ENCODE measurements around the gene B3GALNT1. TPM values are rescaled to one million over a fixed set of nuclear protein-coding genes. Genes with fewer than 3 reads are reported as not detected.

B3GALNT1 gene
- total RNA-seq, 3 donors from 2014 or later, result 4.5 to 14.6 (median 10.8) TPM

DNA sequence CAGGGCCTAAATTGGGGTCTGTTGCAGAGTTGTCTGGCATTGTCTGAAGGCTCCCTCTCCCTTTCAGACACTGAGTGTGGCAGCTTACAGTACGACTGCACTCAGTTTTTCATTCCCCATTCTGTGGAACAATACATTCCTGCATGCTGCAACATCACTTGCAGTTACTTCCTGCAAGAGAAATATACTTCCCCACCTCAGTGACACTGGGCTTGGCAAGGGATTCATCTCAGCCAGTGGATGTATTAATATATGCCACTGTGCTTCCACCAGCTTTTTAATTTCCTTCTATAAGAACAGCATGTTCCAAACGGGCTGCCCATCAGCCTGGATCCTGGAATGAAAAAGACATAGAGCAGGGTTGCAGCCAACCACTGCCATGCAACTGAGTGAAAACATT lies 23.1 kb downstream of the B3GALNT1 start:
- H3K27ac ChIP-seq, result no peak overlapping the region
- no peaks in the 10 kb centered on the region for H3K27me3 ChIP-seq
- DNase-seq (ENCODE audit: low spot score in 2 of 2), result no peak
- H3K36me3 ChIP-seq, result no peaks in the 10 kb centered on the region
- intact Hi-C loops (cut with DNase I; ENCODE audit: low total_unique reads), result loop anchor here (10.0 kb wide), 1 partner anchor 1593 kb away; no protein-coding TSS in a partner anchor
- H3K9me3 ChIP-seq, result no peaks in the 10 kb centered on the region
- no peak for TF ChIP-seq POLR2A (IDR thresholded peaks at IDR 0.05)
- TF ChIP-seq, protein P1, sequence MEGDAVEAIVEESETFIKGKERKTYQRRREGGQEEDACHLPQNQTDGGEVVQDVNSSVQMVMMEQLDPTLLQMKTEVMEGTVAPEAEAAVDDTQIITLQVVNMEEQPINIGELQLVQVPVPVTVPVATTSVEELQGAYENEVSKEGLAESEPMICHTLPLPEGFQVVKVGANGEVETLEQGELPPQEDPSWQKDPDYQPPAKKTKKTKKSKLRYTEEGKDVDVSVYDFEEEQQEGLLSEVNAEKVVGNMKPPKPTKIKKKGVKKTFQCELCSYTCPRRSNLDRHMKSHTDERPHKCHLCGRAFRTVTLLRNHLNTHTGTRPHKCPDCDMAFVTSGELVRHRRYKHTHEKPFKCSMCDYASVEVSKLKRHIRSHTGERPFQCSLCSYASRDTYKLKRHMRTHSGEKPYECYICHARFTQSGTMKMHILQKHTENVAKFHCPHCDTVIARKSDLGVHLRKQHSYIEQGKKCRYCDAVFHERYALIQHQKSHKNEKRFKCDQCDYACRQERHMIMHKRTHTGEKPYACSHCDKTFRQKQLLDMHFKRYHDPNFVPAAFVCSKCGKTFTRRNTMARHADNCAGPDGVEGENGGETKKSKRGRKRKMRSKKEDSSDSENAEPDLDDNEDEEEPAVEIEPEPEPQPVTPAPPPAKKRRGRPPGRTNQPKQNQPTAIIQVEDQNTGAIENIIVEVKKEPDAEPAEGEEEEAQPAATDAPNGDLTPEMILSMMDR (IDR thresholded peaks at IDR 0.05), result no peak
- TF ChIP-seq POLR2AphosphoS5 (IDR thresholded peaks at IDR 0.05), result no peak
- no peak overlapping the region for H3K4me3 ChIP-seq
- H3K4me1 ChIP-seq, result no peaks in the 10 kb centered on the region

DNA sequence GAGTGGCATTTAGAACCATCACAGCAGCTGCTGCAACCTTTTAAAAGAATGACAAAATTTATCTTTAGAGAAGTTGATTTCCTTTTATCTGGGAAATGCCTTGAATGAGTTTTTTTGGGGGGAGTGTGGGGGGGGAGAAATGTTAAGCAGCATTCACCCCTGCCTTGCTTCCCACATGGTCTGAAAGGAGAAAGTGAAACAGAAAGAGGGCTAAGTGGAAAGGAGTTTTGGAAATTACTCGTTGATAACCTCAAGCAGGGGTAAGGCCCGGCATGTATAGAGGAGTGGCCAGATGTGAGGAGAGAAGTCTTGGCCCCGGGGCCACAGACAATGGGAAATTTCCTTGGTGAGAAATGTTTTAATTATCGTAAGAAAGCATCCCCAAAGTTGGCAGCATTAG lies 23.5 kb downstream of the B3GALNT1 start:
- no peak overlapping the region for H3K27ac ChIP-seq
- TF ChIP-seq, protein P1 (IDR thresholded peaks at IDR 0.05), result no peak
- no peak for TF ChIP-seq POLR2AphosphoS5 (IDR thresholded peaks at IDR 0.05)
- no peak for TF ChIP-seq POLR2A (IDR thresholded peaks at IDR 0.05)
- no peak for DNase-seq (ENCODE audit: low spot score in 2 of 2)
- intact Hi-C loops (cut with DNase I; ENCODE audit: low total_unique reads), result loop anchor here (10.0 kb wide), 1 partner anchor 1593 kb away; no protein-coding TSS in a partner anchor
- H3K27me3 ChIP-seq, result no peaks in the 10 kb centered on the region
- no peaks in the 10 kb centered on the region for H3K9me3 ChIP-seq
- H3K4me3 ChIP-seq, result no peak overlapping the region
- no peaks in the 10 kb centered on the region for H3K4me1 ChIP-seq
- H3K36me3 ChIP-seq, result no peaks in the 10 kb centered on the region

DNA sequence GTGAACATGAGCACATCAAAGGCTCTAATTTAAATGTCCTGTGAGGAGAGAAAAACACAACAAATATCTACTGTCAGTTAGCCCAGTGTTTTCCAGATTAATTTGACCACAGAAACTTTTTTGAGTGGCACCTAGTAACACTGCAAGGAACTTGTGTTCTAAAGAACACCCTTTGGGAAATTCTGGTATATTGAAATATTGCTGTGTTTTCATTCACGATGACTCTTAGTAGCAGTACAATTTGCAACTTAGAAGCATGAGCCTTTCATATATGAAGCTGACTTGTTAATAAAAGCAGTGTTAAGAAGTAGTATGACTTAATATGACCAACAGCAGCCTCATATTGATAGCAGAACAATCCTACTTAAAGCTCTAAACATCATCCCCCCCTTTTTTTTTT lies 32.0 kb downstream of the B3GALNT1 start:
- Histone ChIP-seq H3K4me1 (no peaks in the 10 kb centered on the region), H3K36me3 (no peaks in the 10 kb centered on the region), H3K27me3 (no peaks in the 10 kb centered on the region), H3K9me3 (no peaks in the 10 kb centered on the region), H3K27ac (no peak overlapping the region), H3K4me3 (no peak overlapping the region)
- intact Hi-C loops (cut with DNase I; ENCODE audit: low total_unique reads), result no loop called here
- no peak for TF ChIP-seq POLR2A (IDR thresholded peaks at IDR 0.05)
- TF ChIP-seq, protein P1 (IDR thresholded peaks at IDR 0.05), result no peak
- no peak for TF ChIP-seq POLR2AphosphoS5 (IDR thresholded peaks at IDR 0.05)
- no peak for DNase-seq (ENCODE audit: low spot score in 2 of 2)

DNA sequence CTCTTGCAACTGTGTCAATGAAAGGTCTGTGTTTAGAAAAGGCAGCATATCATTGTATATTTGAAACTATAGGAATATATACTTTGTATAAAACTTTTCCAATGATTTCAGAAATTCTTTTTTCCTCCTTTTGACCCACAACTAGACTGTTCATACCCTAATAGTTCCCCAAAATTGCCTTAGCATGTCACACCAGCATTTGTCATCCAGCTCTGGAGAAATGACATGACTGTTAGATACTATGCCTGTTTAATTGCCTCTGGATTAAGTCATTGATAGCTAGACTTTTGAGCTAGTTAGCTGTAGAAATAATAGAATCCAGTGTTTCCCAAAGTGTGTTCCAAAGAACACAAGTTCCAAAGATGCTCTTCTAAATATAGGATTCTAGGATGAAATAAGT lies 32.4 kb downstream of the B3GALNT1 start:
- Histone ChIP-seq H3K27me3 (no peaks in the 10 kb centered on the region), H3K4me1 (no peaks in the 10 kb centered on the region), H3K4me3 (no peak overlapping the region), H3K27ac (no peak overlapping the region), H3K9me3 (no peaks in the 10 kb centered on the region), H3K36me3 (no peaks in the 10 kb centered on the region)
- intact Hi-C loops (cut with DNase I; ENCODE audit: low total_unique reads), result no loop called here
- TF ChIP-seq, protein P1 (IDR thresholded peaks at IDR 0.05), result no peak
- no peak for TF ChIP-seq POLR2AphosphoS5 (IDR thresholded peaks at IDR 0.05)
- no peak for TF ChIP-seq POLR2A (IDR thresholded peaks at IDR 0.05)
- no peak for DNase-seq (ENCODE audit: low spot score in 2 of 2)

DNA sequence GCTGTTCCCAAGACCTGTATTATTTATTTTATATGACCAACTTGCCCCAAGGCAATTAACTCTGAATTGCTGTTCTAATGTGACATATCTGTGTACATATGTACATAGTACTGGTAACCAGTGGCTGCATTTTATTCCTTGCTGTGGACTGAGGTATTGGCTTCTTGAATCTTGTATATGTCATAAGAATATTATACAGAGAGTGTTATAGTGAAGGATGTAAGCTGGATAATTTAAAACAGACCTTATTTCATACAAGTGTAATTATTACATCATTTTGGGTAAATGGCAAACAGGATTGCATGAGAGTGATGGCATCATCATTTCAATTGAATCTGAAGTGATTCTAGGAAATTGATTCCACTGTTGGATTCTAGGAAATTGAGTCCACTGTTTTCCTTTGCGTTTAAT lies 32.9 kb downstream of the B3GALNT1 start:
- H3K4me3 ChIP-seq, result no peak overlapping the region
- DNase-seq (ENCODE audit: low spot score in 2 of 2), result no peak
- no peaks in the 10 kb centered on the region for H3K27me3 ChIP-seq
- no peak overlapping the region for H3K27ac ChIP-seq
- intact Hi-C loops (cut with DNase I; ENCODE audit: low total_unique reads), result no loop called here
- no peaks in the 10 kb centered on the region for H3K9me3 ChIP-seq
- no peaks in the 10 kb centered on the region for H3K36me3 ChIP-seq
- no peaks in the 10 kb centered on the region for H3K4me1 ChIP-seq
- TF ChIP-seq POLR2AphosphoS5 (IDR thresholded peaks at IDR 0.05) (no peak), POLR2A (IDR thresholded peaks at IDR 0.05) (no peak)
- TF ChIP-seq, protein P1 (IDR thresholded peaks at IDR 0.05), result no peak

Measured in breast epithelium (tissue), 4 donors.